Smooth muscle cell (in vitro differentiated cells): Measurements from ENCODE around the gene NTRK1. TPM values are rescaled to one million over a fixed set of nuclear protein-coding genes. Genes with fewer than 3 reads are reported as not detected.

ENCODE experiments used
- DNase-seq: peaks from one replicate; lab custom pipeline; 2025; ENCODE audit not compliant: unreplicated experiment; lab: John Stamatoyannopoulos, UW
- H2AFZ ChIP-seq: fragments of 200-600 bp; sonication (generic); 2 replicates; pipeline ENCODE4 v1.6.0; 2016; ENCODE audit warnings: antibody characterized with exemption, low read depth, mild to moderate bottlenecking
- H3F3A ChIP-seq: fragments of 200-600 bp; sonication (generic); 2 replicates; pipeline ENCODE4 v1.6.0; 2017; ENCODE audit warnings: antibody characterized with exemption, low read depth
- H3K27ac ChIP-seq: fragments of 200-600 bp; sonication (generic); 2 replicates; pipeline ENCODE4 v1.5.1; 2016; ENCODE audit warnings: low read depth, mild to moderate bottlenecking
- H3K27me3 ChIP-seq: fragments of 200-600 bp; sonication (generic); 2 replicates; pipeline ENCODE4 v1.6.1; 2016; ENCODE audit warnings: low read depth, mild to moderate bottlenecking
- H3K36me3 ChIP-seq: fragments of 200-600 bp; sonication (generic); 2 replicates; pipeline ENCODE4 v1.5.1; 2016; ENCODE audit warnings: low read depth
- H3K4me1 ChIP-seq: fragments of 200-600 bp; sonication (generic); 2 replicates; pipeline ENCODE4 v1.5.1; 2016; ENCODE audit warnings: low read depth
- H3K4me2 ChIP-seq: fragments of 200-600 bp; sonication (generic); 2 replicates; pipeline ENCODE4 v1.6.0; 2016; ENCODE audit warnings: mild to moderate bottlenecking
- H3K4me3 ChIP-seq: fragments of 200-600 bp; sonication (generic); 2 replicates; pipeline ENCODE4 v1.5.1; 2016; ENCODE audit warnings: mild to moderate bottlenecking
- H3K79me2 ChIP-seq: fragments of 200-600 bp; sonication (generic); 2 replicates; pipeline ENCODE4 v1.6.0; 2016; ENCODE audit warnings: low read depth, mild to moderate bottlenecking
- H3K9ac ChIP-seq: fragments of 200-600 bp; sonication (generic); 2 replicates; pipeline ENCODE4 v1.6.0; 2016; ENCODE audit warnings: low read depth
- H3K9me3 ChIP-seq: fragments of 200-600 bp; sonication (generic); replicated peaks from 2 replicates; pipeline ENCODE4 v1.5.1; 2016; ENCODE audit warnings: low read depth
- H4K20me1 ChIP-seq: fragments of 200-600 bp; sonication (generic); 2 replicates; pipeline ENCODE4 v1.6.0; 2016; ENCODE audit warnings: low read depth
- WGBS: methylation state at CpG from one replicate; pipeline ENCODE4 v1.1.7; 2016; ENCODE audit warnings: low lambda C conversion rate; 5-methylcytosine and 5-hydroxymethylcytosine counted together
- polyA plus RNA-seq: library from polyadenylated mRNA; unstranded; fragments of >200 nt; fragmentation: Nextera tagmentation; extraction: Ambion mirVana; gene quantifications from 2 replicates; pipeline ENCODE4 v1.2.1, GENCODE V29; 2016
- total RNA-seq: library from RNA; depleted of rRNA; stranded (reverse); fragments of >200 nt; gene quantifications from 2 replicates; pipeline ENCODE4 v1.2.3, GENCODE V29; 2014
- TF ChIP-seq, protein P1 (sequence below): fragments of 200-600 bp; sonication (generic); IDR thresholded peaks from 2 replicates; pipeline ENCODE4 v1.5.1; 2017; ENCODE audit warnings: borderline replicate concordance, mild to moderate bottlenecking, antibody characterized with exemption; ENCODE audit not compliant: insufficient read depth, poor library complexity, severe bottlenecking

The NTRK1 gene
- total and polyA plus RNA-seq, 2 experiments from 2014 or later = 0.85 to 3.6 TPM

DNA sequence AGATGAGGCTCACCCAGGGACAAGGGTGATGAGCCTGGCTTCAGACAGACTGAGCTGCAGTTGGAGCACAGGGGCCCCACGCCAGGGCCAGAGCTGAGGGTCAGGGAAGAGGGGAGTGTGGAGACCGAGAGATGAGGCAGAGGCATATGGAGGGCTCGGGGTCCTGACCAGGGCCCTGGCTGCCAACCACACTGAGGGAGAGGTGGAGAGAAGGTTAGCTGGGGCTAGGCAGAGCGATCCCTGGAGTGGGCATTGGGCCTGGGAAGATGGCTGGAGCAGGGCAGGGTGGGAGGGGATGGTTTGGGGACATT, 40.9 kb downstream of the NTRK1 start:
- no peak for DNase-seq
- Histone ChIP-seq H3K4me1 (peaks cover 5% of the 10 kb centered on the region), H3K36me3 (no peaks in the 10 kb centered on the region), H3K4me3 (no peak overlapping the region), H3F3A (no peaks in the 10 kb centered on the region), H4K20me1 (no peaks in the 10 kb centered on the region), H3K27me3 (no peaks in the 10 kb centered on the region), H2AFZ (no peak overlapping the region), H3K27ac (no peak overlapping the region), H3K9me3 (no peaks in the 10 kb centered on the region), H3K9ac (no peak overlapping the region), H3K79me2 (no peaks in the 10 kb centered on the region), H3K4me2 (no peak overlapping the region)
- 85% methylated on average over 4 of the region's 4 CpGs for WGBS
- TF ChIP-seq, protein P1, sequence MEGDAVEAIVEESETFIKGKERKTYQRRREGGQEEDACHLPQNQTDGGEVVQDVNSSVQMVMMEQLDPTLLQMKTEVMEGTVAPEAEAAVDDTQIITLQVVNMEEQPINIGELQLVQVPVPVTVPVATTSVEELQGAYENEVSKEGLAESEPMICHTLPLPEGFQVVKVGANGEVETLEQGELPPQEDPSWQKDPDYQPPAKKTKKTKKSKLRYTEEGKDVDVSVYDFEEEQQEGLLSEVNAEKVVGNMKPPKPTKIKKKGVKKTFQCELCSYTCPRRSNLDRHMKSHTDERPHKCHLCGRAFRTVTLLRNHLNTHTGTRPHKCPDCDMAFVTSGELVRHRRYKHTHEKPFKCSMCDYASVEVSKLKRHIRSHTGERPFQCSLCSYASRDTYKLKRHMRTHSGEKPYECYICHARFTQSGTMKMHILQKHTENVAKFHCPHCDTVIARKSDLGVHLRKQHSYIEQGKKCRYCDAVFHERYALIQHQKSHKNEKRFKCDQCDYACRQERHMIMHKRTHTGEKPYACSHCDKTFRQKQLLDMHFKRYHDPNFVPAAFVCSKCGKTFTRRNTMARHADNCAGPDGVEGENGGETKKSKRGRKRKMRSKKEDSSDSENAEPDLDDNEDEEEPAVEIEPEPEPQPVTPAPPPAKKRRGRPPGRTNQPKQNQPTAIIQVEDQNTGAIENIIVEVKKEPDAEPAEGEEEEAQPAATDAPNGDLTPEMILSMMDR = no peak

DNA sequence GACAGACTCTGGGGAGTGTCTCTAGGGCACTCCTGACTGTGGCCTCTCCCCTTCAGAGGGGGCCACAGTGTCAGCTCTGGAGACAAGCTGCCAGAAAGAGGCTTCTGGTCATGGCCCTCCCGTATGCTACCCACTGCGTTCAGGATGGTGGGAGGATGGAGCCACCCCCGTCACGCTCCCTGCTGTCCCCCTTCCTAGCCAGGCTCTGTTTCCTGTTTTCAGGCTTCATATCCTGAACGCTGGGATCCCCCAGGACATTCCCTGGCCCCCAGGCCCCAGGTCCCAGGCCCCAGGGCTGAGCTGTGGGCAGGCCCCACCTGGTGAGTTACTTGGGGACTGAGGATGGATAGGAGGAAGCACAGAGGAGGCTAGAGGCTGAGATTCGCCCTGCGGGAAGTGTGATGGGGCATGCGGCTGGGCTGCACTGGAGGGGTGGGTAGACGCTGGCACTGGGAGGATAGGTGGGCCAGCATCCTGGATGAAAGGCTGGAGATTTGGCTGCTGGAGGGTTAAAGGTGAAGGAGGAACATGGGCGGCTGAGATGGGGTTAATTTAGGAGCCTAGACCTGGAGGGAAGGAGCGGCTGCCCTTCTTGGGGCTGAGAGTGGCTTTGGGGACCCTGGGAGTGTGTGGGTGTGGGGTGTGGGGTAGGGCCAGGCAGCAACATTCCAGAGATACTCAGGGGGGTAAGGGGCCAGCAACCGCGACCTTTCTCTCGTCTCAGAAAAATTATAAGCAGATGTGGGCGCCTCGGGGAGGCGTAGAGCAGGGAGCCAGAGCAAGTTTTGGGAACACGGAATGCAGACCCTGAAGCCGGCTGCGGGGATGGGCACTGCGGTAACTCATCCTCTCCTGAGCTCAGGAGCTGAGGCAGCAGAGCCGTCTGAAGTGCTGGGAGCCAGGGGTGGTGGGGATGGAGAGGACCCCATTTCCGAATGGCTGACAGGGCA, 41.6 kb downstream of the NTRK1 start:
- 82% methylated on average over 23 of the region's 23 CpGs for WGBS
- Histone ChIP-seq H3K4me1 (no peaks in the 10 kb centered on the region), H3K36me3 (no peaks in the 10 kb centered on the region), H3K4me3 (no peak overlapping the region), H3K9ac (no peak overlapping the region), H3K27me3 (no peaks in the 10 kb centered on the region), H3F3A (no peaks in the 10 kb centered on the region), H3K9me3 (no peaks in the 10 kb centered on the region), H3K27ac (no peak overlapping the region), H3K79me2 (no peaks in the 10 kb centered on the region), H4K20me1 (no peaks in the 10 kb centered on the region), H2AFZ (no peak overlapping the region), H3K4me2 (no peak overlapping the region)
- no peak for DNase-seq
- TF ChIP-seq, protein P1 = no peak

DNA sequence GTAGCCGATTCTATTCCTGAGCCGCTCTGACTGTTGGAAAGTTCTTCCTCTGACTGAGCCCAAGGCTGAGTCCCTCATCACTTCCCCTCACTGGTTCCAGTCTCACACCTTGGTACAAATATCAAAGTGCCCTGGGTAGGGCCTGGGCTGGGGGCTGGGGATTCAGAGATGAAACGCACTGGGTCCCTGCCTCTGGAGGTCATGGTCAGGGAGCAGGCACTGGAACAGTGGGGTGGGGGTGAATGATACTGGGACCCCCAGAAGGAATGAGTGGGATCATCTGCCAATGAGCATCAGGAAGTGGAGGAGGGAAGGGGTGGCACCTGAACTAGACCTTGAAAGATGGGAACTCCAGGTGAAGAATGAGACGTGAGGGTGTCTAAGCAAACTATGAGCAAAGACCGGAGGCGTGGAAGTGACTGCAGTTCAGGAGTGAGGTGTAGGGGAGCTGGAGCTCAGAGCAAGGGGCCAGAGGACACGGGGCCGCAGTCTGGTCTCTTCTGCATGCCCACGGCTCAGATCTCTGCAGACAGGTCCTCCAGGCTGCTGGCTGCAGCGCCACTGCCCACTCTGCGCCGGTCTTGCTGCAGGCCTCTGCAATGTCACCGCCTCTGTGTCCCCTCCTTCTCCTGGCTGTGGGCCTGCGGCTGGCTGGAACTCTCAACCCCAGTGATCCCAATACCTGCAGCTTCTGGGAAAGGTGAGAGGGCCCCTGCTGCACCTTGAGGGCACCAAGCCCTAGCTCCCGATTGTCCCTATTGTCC, 42.8 kb downstream of the NTRK1 start:
- H3K4me1 ChIP-seq = no peaks in the 10 kb centered on the region
- no peak overlapping the region for H3K27ac ChIP-seq
- no peak for DNase-seq
- WGBS = 97% methylated on average over 15 of the region's 15 CpGs
- H3K9ac ChIP-seq = no peak overlapping the region
- no peaks in the 10 kb centered on the region for H3K36me3 ChIP-seq
- no peaks in the 10 kb centered on the region for H3K27me3 ChIP-seq
- no peaks in the 10 kb centered on the region for H3F3A ChIP-seq
- H3K79me2 ChIP-seq = no peaks in the 10 kb centered on the region
- no peak overlapping the region for H3K4me3 ChIP-seq
- no peaks in the 10 kb centered on the region for H3K9me3 ChIP-seq
- H4K20me1 ChIP-seq = no peaks in the 10 kb centered on the region
- TF ChIP-seq, protein P1 = no peak
- H2AFZ ChIP-seq = no peak overlapping the region
- no peak overlapping the region for H3K4me2 ChIP-seq
